HG03575 (cell line): ENCODE data around the gene CEP112.

ENCODE experiments used
- ATAC-seq: cut with Tn5 transposase; IDR thresholded peaks from one replicate; pipeline ENCODE4 v1.9.1; 2021; ENCODE audit not compliant: unreplicated experiment, insufficient number of reproducible peaks, low FRiP score; ENCODE audit errors: extremely low read depth

CEP112 gene

GRCh38 chr17:65660947-65661346 lies 531.0 kb downstream of the CEP112 start:
- no peak for ATAC-seq

- no peak for ATAC-seq
Measured at GRCh38 chr17:65660078-65660477, 531.9 kb downstream of the CEP112 start.

- ATAC-seq = no peak
Measured at GRCh38 chr17:65659512-65659911, 532.4 kb downstream of the CEP112 start.

GRCh38 chr17:65657251-65657828 lies 534.6 kb downstream of the CEP112 start:
- no peak for ATAC-seq

- ATAC-seq = peak; percentile 61
Measured at GRCh38 chr17:65656390-65657250, 535.3 kb downstream of the CEP112 start.

GRCh38 chr17:65655706-65656105 lies 536.2 kb downstream of the CEP112 start:
- ATAC-seq = no peak

GRCh38 chr17:65644545-65644944 lies 547.4 kb downstream of the CEP112 start:
- no peak for ATAC-seq

GRCh38 chr17:65638221-65638975 lies 553.5 kb downstream of the CEP112 start:
- no peak for ATAC-seq

GRCh38 chr17:65637786-65638185 lies 554.1 kb downstream of the CEP112 start:
- ATAC-seq = no peak

- ATAC-seq = no peak
Measured at GRCh38 chr17:65634533-65634932, 557.4 kb downstream of the CEP112 start.

GRCh38 chr17:65633988-65634387 lies 557.9 kb downstream of the CEP112 start:
- no peak for ATAC-seq

- ATAC-seq = no peak
Measured at GRCh38 chr17:65633146-65633881, 558.6 kb downstream of the CEP112 start.

- no peak for ATAC-seq
Measured at GRCh38 chr17:65630502-65630901, 561.4 kb downstream of the CEP112 start.

GRCh38 chr17:65629234-65629690 lies 562.7 kb downstream of the CEP112 start:
- no peak for ATAC-seq

- no peak for ATAC-seq
Measured at GRCh38 chr17:65628644-65629036, 563.3 kb downstream of the CEP112 start.

- ATAC-seq = no peak
Measured at GRCh38 chr17:65627891-65628643, 563.9 kb downstream of the CEP112 start.

GRCh38 chr17:65627108-65627507 lies 564.8 kb downstream of the CEP112 start:
- no peak for ATAC-seq

GRCh38 chr17:65626451-65626850 lies 565.5 kb downstream of the CEP112 start:
- no peak for ATAC-seq
